GM12878 (cell line): ENCODE results near the gene FAM167B. TPM values are rescaled to one million over a fixed set of nuclear protein-coding genes. Genes with fewer than 3 reads are reported as not detected.

Experiments
- ATAC-seq: fragments of 200-7000 bp; cut with Tn5 transposase; 3 replicates; pipeline ENCODE4 v1.9.1; 2020; ENCODE audit warnings: mild to moderate bottlenecking, moderate library complexity
- BruUV-seq: library from RNA; stranded (reverse); fragments of 400-500 nt; replicated peaks from 2 replicates; lab custom pipeline; 2021; lab: Mats Ljungman, UMichigan
- CTCF ChIA-PET: fragments of 300-600 bp; sonication (Branson Sonifier 250); formaldehyde crosslinking; extraction: SDS; loops from one replicate; lab custom pipeline; 2021; ENCODE audit warnings: inconsistent platforms; lab: Yijun Ruan, JAX
- POLR2A ChIA-PET: fragments of 350-600 bp; formaldehyde crosslinking; extraction: SDS; loops from one replicate; lab custom pipeline; 2021; ENCODE audit warnings: inconsistent platforms; lab: Charles Lee
- RAD21 ChIA-PET: fragments of 300-600 bp; sonication (Branson Sonifier 250); formaldehyde crosslinking; loops from one replicate; lab custom pipeline; 2023; ENCODE audit warnings: antibody characterized with exemption; ENCODE audit not compliant: unreplicated experiment; lab: Charles Lee
- SMC1A ChIA-PET: fragments of 300-600 bp; sonication (Branson Sonifier 250); formaldehyde crosslinking; loops from one replicate; lab custom pipeline; 2023; ENCODE audit not compliant: unreplicated experiment, uncharacterized antibody; lab: Charles Lee
- DNase-seq: peaks from one replicate; pipeline ENCODE4 v3.0.0-alpha.2; 2011; ENCODE audit warnings: low read depth, low spot score
- FAIRE-seq: peaks from 3 replicates; lab custom pipeline; 2011; peaks lifted over from hg19 to GRCh38; lab: Jason Lieb, UNC
- H2AFZ ChIP-seq: 2 replicates; pipeline ENCODE4 v1.6.0; 2011; ENCODE audit warnings: low read depth, low read length, control low read depth; ENCODE audit not compliant: control insufficient read depth
- H3K27ac ChIP-seq: 2 replicates; pipeline ENCODE4 v1.5.1; 2011; ENCODE audit warnings: control low read depth; ENCODE audit not compliant: control insufficient read depth, insufficient read depth
- H3K27me3 ChIP-seq, 2 experiments: replicated peaks in 1 of 2; 2 replicates each; pipeline versions ENCODE4 v1.6.0 to v1.6.1; 2011; ENCODE audit warnings: low read length in 1 of 2; ENCODE audit not compliant: control insufficient read depth in 2 of 2, insufficient read depth in 2 of 2
- H3K36me3 ChIP-seq, 2 experiments: 2 replicates each; pipeline ENCODE4 v1.5.1; 2011; ENCODE audit warnings: low read length in 1 of 2; ENCODE audit not compliant: control insufficient read depth in 2 of 2, insufficient read depth in 2 of 2
- H3K4me1 ChIP-seq: 2 replicates; pipeline ENCODE4 v1.6.1; 2011; ENCODE audit warnings: mild to moderate bottlenecking, low read length, moderate library complexity, mixed read lengths; ENCODE audit not compliant: control insufficient read depth, insufficient read depth
- H3K4me2 ChIP-seq: 2 replicates; pipeline ENCODE4 v1.6.0; 2011; ENCODE audit warnings: control low read depth; ENCODE audit not compliant: control insufficient read depth, insufficient read depth
- H3K4me3 ChIP-seq: fragments of 200-600 bp; sonication (generic); 2 replicates; pipeline ENCODE4 v1.5.1; 2016
- H3K79me2 ChIP-seq: 2 replicates; pipeline ENCODE4 v1.6.0; 2011; ENCODE audit warnings: low read length; ENCODE audit not compliant: control insufficient read depth, insufficient read depth
- H3K9ac ChIP-seq: 2 replicates; pipeline ENCODE4 v1.8.0; 2011; ENCODE audit warnings: low read length, control low read depth, mixed read lengths; ENCODE audit not compliant: control insufficient read depth, insufficient read depth
- H3K9me3 ChIP-seq: replicated peaks from 3 replicates; pipeline ENCODE4 v1.5.1; 2011; ENCODE audit warnings: mild to moderate bottlenecking, low read length; ENCODE audit not compliant: control insufficient read depth, insufficient read depth
- H4K20me1 ChIP-seq: 2 replicates; pipeline ENCODE4 v1.6.0; 2011; ENCODE audit not compliant: control insufficient read depth, insufficient read depth
- BRCA1 ChIP-seq: IDR thresholded peaks from 2 replicates; pipeline ENCODE4 v1.6.1; 2011; ENCODE audit warnings: low read depth, low read length, improper control_type of control experiment
- CUX1 ChIP-seq: IDR thresholded peaks from 2 replicates; pipeline ENCODE4 v1.6.1; 2012; ENCODE audit warnings: improper control_type of control experiment, low read depth, low read length; ENCODE audit not compliant: insufficient replicate concordance
- E2F8 ChIP-seq: fragments of 450-650 bp; IDR thresholded peaks from 2 replicates; pipeline ENCODE4 v1.6.1; 2018; ENCODE audit warnings: mild to moderate bottlenecking, low read depth, moderate library complexity; ENCODE audit not compliant: partially characterized antibody
- EZH2 ChIP-seq: IDR thresholded peaks from 2 replicates; pipeline ENCODE4 v1.6.1; 2012; ENCODE audit warnings: low read depth, mild to moderate bottlenecking, control low read depth, inconsistent platforms, low read length, borderline replicate concordance; ENCODE audit not compliant: control insufficient read depth
- HDAC2 ChIP-seq: fragments of 200-600 bp; sonication (generic); IDR thresholded peaks from 2 replicates; pipeline ENCODE4 v1.6.1; 2017
- LARP7 ChIP-seq: fragments of 450-650 bp; IDR thresholded peaks from 2 replicates; pipeline ENCODE4 v1.6.1; 2017; ENCODE audit warnings: mild to moderate bottlenecking
- SMARCA5 ChIP-seq: fragments of 450-650 bp; IDR thresholded peaks from 2 replicates; pipeline ENCODE4 v1.6.1; 2017; ENCODE audit warnings: mild to moderate bottlenecking
- ZBTB33 ChIP-seq: fragments of 450-650 bp; IDR thresholded peaks from 2 replicates; pipeline ENCODE4 v1.6.1; 2017; ENCODE audit warnings: mild to moderate bottlenecking
- ZNF217 ChIP-seq: fragments of 450-650 bp; IDR thresholded peaks from 2 replicates; pipeline ENCODE4 v1.6.1; 2017; ENCODE audit warnings: antibody characterized with exemption, mild to moderate bottlenecking
- WGBS: methylation state at CpG from one replicate; pipeline ENCODE4 v1.1.6; 2016; ENCODE audit warnings: low lambda C conversion rate; ENCODE audit not compliant: insufficient replicate concordance, insufficient coverage; ENCODE audit errors: missing lambda C conversion rate; 5-methylcytosine and 5-hydroxymethylcytosine counted together
- in situ Hi-C: fragments of 300-500 bp; cut with MboI; formaldehyde crosslinking; loops from 9 replicates; pipeline ENCODE4 v1.14.3; 2018; ENCODE audit warnings: mixed read lengths
- intact Hi-C: fragments of 100-400 bp; cut with micrococcal nuclease; formaldehyde crosslinking; loops from one replicate; pipeline ENCODE4 v1.14.2; 2022; ENCODE audit not compliant: unreplicated experiment
- polyA plus RNA-seq, 11 experiments: library from polyadenylated mRNA; depleted of rRNA in 4 of 11; unstranded in 6 of 11; stranded (reverse) in 5 of 11; fragments of >200 nt; fragmentation: Nextera tagmentation in 4 of 11; fragmentation: Illumina TruSeq in 1 of 11; extraction: Ambion mirVana in 4 of 11; extraction: Trizol in 1 of 11; gene quantifications; 1 replicate in 1 of 11; 2 replicates in 10 of 11; pipeline versions ENCODE4 v1.2.1 to v1.2.3, GENCODE V29; 2011 to 2016; ENCODE audit warnings: inconsistent platforms in 2 of 11, missing spikeins in 2 of 11, low read depth in 1 of 11
- total RNA-seq, 4 experiments: library from RNA; depleted of rRNA in 3 of 4; stranded (reverse); fragments of >200 nt in 3 of 4; fragmentation: Illumina TruSeq in 1 of 4; extraction: Trizol in 1 of 4; gene quantifications; 2 replicates each; pipeline versions ENCODE4 v1.2.1 to v1.2.3, GENCODE V29; 2013 to 2021

Gene FAM167B
- total and polyA plus RNA-seq, 10 of the 15 experiments (the other 5 are each of a cell fraction or from before 2014, with no cell fraction given): 0.07 to 1.2 (median 0.36) TPM; not detected in 2

- Histone ChIP-seq H3K9me3 (no peaks in the 10 kb centered on the region), H3K4me3 (no peak overlapping the region), H3K79me2 (no peaks in the 10 kb centered on the region), H3K4me1 (no peaks in the 10 kb centered on the region), H3K4me2 (no peak overlapping the region), H3K36me3 (peaks cover 0 to 10% of the 10 kb centered on the region in 2 experiments; a peak in 3 of 4 replicates), H3K27ac (no peak overlapping the region), H2AFZ (no peak overlapping the region), H3K9ac (no peak overlapping the region), H4K20me1 (no peaks in the 10 kb centered on the region), H3K27me3 (no peaks in the 10 kb centered on the region)
- in situ Hi-C loops: no loop called here
- intact Hi-C loops: no loop called here
- no peak for DNase-seq
- ChIA-PET CTCF (no interaction called here), POLR2A (no interaction called here), RAD21 (no interaction called here), SMC1A (no interaction called here)
- no peak for FAIRE-seq
- WGBS: 90% methylated on average over 3 of the region's 3 CpGs
- no TSS peak for BruUV-seq
- TF ChIP-seq LARP7: no peak
- TF ChIP-seq CUX1: no peak
- no peak for TF ChIP-seq ZBTB33
- TF ChIP-seq ZNF217: no peak
- no peak for TF ChIP-seq SMARCA5
- no peak for TF ChIP-seq HDAC2
- TF ChIP-seq BRCA1: no peak
- TF ChIP-seq EZH2: no peak
- TF ChIP-seq E2F8: no peak
- ATAC-seq: no peak
These were observed 38.6 kb downstream of the FAM167B start for GRCh38 chr1:32285658-32286057.
